ENCODE data around the gene KLF6. TPM values are rescaled to one million over a fixed set of nuclear protein-coding genes. Genes with fewer than 3 reads are reported as not detected.

Gene KLF6
- total and polyA plus RNA-seq, 9 of the 15 experiments (the other 6 are each of a cell fraction or from before 2014, with no cell fraction given) = 3.2 to 23.9 (median 8.0) TPM

GRCh38 chr10:3805201-3805790 is 20.3 kb upstream of the KLF6 start (continued):
- TF ChIP-seq, protein P1, sequence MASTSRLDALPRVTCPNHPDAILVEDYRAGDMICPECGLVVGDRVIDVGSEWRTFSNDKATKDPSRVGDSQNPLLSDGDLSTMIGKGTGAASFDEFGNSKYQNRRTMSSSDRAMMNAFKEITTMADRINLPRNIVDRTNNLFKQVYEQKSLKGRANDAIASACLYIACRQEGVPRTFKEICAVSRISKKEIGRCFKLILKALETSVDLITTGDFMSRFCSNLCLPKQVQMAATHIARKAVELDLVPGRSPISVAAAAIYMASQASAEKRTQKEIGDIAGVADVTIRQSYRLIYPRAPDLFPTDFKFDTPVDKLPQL (IDR thresholded peaks at IDR 0.05; ENCODE audit: extremely low read depth, insufficient read length) = no peak
- 0 out of 4 replicates have a peak, but pooled peaks have one; percentile 31 to 34 for TF ChIP-seq FOXA3 (CRISPR knock-in tag; conservative IDR thresholded peaks at IDR 0.05 in 1 of 2, IDR thresholded peaks at IDR 0.05 in 1 of 2)
- no peak for TF ChIP-seq MCM3 (IDR thresholded peaks at IDR 0.05)
- TF ChIP-seq SOX6 (IDR thresholded peaks at IDR 0.05) = peak; percentile 15; the same call in 1 of the 2 replicates
- TF ChIP-seq RBFOX2 (IDR thresholded peaks at IDR 0.05; ENCODE audit: low read depth, low read length) = peak; percentile 39; the same call in 1 of the 2 replicates
- TF ChIP-seq ATF2 (CRISPR knock-in tag; IDR thresholded peaks at IDR 0.05) = no peak
- TF ChIP-seq IRF2 (CRISPR knock-in tag; IDR thresholded peaks at IDR 0.05) = no peak
- TF ChIP-seq FOXK2 (conservative IDR thresholded peaks at IDR 0.05 in 1 of 2, IDR thresholded peaks at IDR 0.05 in 1 of 2; ENCODE audit: low read depth in 2 of 2) = peak; percentile 40 to 54; a peak in 3 of 4 replicates
- TF ChIP-seq MYBL2 (IDR thresholded peaks at IDR 0.05; ENCODE audit: low read depth) = no peak
- no peak for TF ChIP-seq MYBL2 (CRISPR knock-in tag; IDR thresholded peaks at IDR 0.05; ENCODE audit: borderline replicate concordance)
- TF ChIP-seq ID3 (CRISPR knock-in tag; IDR thresholded peaks at IDR 0.05) = no peak
- no peak for TF ChIP-seq ID3 (tag; IDR thresholded peaks at IDR 0.05)
- TF ChIP-seq, protein P2, sequence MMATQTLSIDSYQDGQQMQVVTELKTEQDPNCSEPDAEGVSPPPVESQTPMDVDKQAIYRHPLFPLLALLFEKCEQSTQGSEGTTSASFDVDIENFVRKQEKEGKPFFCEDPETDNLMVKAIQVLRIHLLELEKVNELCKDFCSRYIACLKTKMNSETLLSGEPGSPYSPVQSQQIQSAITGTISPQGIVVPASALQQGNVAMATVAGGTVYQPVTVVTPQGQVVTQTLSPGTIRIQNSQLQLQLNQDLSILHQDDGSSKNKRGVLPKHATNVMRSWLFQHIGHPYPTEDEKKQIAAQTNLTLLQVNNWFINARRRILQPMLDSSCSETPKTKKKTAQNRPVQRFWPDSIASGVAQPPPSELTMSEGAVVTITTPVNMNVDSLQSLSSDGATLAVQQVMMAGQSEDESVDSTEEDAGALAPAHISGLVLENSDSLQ (IDR thresholded peaks at IDR 0.05) = peak; percentile 34; the same call in 1 of the 2 replicates
- TF ChIP-seq NONO (IDR thresholded peaks at IDR 0.05; ENCODE audit: low read depth in 2 of 2, low read length in 1 of 2) = no peak
- no peak for TF ChIP-seq SMAD2 (IDR thresholded peaks at IDR 0.05; ENCODE audit: low read depth, low read length)
- TF ChIP-seq E2F3 (CRISPR knock-in tag; IDR thresholded peaks at IDR 0.05) = no peak
- TF ChIP-seq SIN3B (IDR thresholded peaks at IDR 0.05; ENCODE audit: low read depth) = no peak
- TF ChIP-seq TRIM28 (IDR thresholded peaks at IDR 0.05) = no peak
- TF ChIP-seq KDM4B (IDR thresholded peaks at IDR 0.05; ENCODE audit: borderline replicate concordance in 2 of 2, low read depth in 1 of 2) = no peak
- TF ChIP-seq CBX5 (IDR thresholded peaks at IDR 0.05; ENCODE audit: borderline replicate concordance, low read depth) = no peak
- TF ChIP-seq, protein P3, sequence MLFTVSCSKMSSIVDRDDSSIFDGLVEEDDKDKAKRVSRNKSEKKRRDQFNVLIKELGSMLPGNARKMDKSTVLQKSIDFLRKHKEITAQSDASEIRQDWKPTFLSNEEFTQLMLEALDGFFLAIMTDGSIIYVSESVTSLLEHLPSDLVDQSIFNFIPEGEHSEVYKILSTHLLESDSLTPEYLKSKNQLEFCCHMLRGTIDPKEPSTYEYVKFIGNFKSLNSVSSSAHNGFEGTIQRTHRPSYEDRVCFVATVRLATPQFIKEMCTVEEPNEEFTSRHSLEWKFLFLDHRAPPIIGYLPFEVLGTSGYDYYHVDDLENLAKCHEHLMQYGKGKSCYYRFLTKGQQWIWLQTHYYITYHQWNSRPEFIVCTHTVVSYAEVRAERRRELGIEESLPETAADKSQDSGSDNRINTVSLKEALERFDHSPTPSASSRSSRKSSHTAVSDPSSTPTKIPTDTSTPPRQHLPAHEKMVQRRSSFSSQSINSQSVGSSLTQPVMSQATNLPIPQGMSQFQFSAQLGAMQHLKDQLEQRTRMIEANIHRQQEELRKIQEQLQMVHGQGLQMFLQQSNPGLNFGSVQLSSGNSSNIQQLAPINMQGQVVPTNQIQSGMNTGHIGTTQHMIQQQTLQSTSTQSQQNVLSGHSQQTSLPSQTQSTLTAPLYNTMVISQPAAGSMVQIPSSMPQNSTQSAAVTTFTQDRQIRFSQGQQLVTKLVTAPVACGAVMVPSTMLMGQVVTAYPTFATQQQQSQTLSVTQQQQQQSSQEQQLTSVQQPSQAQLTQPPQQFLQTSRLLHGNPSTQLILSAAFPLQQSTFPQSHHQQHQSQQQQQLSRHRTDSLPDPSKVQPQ (CRISPR knock-in tag; IDR thresholded peaks at IDR 0.05; ENCODE audit: borderline replicate concordance) = no peak
- TF ChIP-seq MYC (IDR thresholded peaks at IDR 0.05; ENCODE audit: low read depth, low read length) = no peak
- no peak for TF ChIP-seq MYC (CRISPR knock-in tag; IDR thresholded peaks at IDR 0.05; ENCODE audit: borderline replicate concordance, low read depth)

Data from K562 (cell line).